GM23338 (cell line): ENCODE data around the gene HS3ST1. TPM values are rescaled to one million over a fixed set of nuclear protein-coding genes. Genes with fewer than 3 reads are reported as not detected.

ENCODE experiments used
- ATAC-seq: fragments of 200-7000 bp; cut with Tn5 transposase; 3 replicates; pipeline ENCODE4 v1.9.1; 2020
- DNase-seq: peaks from one replicate; pipeline ENCODE4 v3.0.0-alpha.2; 2015; ENCODE audit warnings: low spot score
- H2AFZ ChIP-seq: fragments of 200-600 bp; sonication (generic); 2 replicates; pipeline ENCODE4 v1.8.0; 2016; ENCODE audit warnings: antibody characterized with exemption, mild to moderate bottlenecking, moderate library complexity
- H3F3A ChIP-seq: fragments of 200-600 bp; sonication (generic); replicated peaks from 2 replicates; pipeline ENCODE4 v1.8.0; 2017; ENCODE audit warnings: antibody characterized with exemption, mixed run types, low read depth
- H3K27ac ChIP-seq: fragments of 200-600 bp; sonication (generic); 2 replicates; pipeline ENCODE4 v1.6.1; 2016; ENCODE audit warnings: low read depth
- H3K27me3 ChIP-seq: fragments of 200-600 bp; sonication (generic); 2 replicates; pipeline ENCODE4 v1.8.0; 2016; ENCODE audit warnings: mild to moderate bottlenecking, mixed run types, moderate library complexity; ENCODE audit not compliant: insufficient read depth
- H3K36me3 ChIP-seq: fragments of 200-600 bp; sonication (generic); 2 replicates; pipeline ENCODE4 v1.8.0; 2016; ENCODE audit warnings: mild to moderate bottlenecking; ENCODE audit not compliant: insufficient read depth
- H3K4me1 ChIP-seq: fragments of 200-600 bp; sonication (generic); 2 replicates; pipeline ENCODE4 v1.8.0; 2016; ENCODE audit warnings: mild to moderate bottlenecking, moderate library complexity; ENCODE audit not compliant: insufficient read depth
- H3K4me2 ChIP-seq: fragments of 200-600 bp; sonication (generic); 2 replicates; pipeline ENCODE4 v1.7.1; 2017; ENCODE audit warnings: mixed run types
- H3K4me3 ChIP-seq: fragments of 200-600 bp; sonication (generic); 2 replicates; pipeline ENCODE4 v1.6.1; 2016; ENCODE audit warnings: mixed run types
- H3K79me2 ChIP-seq: fragments of 200-600 bp; sonication (generic); replicated peaks from 2 replicates; pipeline ENCODE4 v1.8.0; 2017; ENCODE audit warnings: mild to moderate bottlenecking; ENCODE audit not compliant: insufficient read depth
- H3K9me2 ChIP-seq: fragments of 200-600 bp; sonication (generic); 2 replicates; pipeline ENCODE4 v1.8.0; 2017; ENCODE audit not compliant: insufficient read depth
- H4K20me1 ChIP-seq: fragments of 200-600 bp; sonication (generic); replicated peaks from 2 replicates; pipeline ENCODE4 v1.8.0; 2017; ENCODE audit warnings: mild to moderate bottlenecking; ENCODE audit not compliant: insufficient read depth
- H3K27ac Mint-ChIP-seq: 2 replicates; pipeline ENCODE4 v1.8.0; 2020; ENCODE audit warnings: inconsistent platforms, mild to moderate bottlenecking, moderate library complexity, mixed read lengths
- H3K27me3 Mint-ChIP-seq: 3 replicates; pipeline ENCODE4 v1.8.0; 2022; ENCODE audit warnings: low read depth, mild to moderate bottlenecking, moderate library complexity, mixed read lengths, inconsistent platforms; ENCODE audit not compliant: insufficient read depth, poor library complexity
- H3K36me3 Mint-ChIP-seq: 3 replicates; pipeline ENCODE4 v1.8.0; 2021; ENCODE audit warnings: low read depth, mild to moderate bottlenecking, inconsistent platforms, moderate library complexity, mixed read lengths
- H3K4me1 Mint-ChIP-seq: 3 replicates; pipeline ENCODE4 v1.8.0; 2020; ENCODE audit warnings: mild to moderate bottlenecking, inconsistent platforms, mixed read lengths
- H3K4me3 Mint-ChIP-seq: 3 replicates; pipeline ENCODE4 v1.8.0; 2021; ENCODE audit warnings: moderate library complexity, mild to moderate bottlenecking, inconsistent platforms, mixed read lengths
- H3K9me3 Mint-ChIP-seq: 3 replicates; pipeline ENCODE4 v1.8.0; 2020; ENCODE audit warnings: moderate library complexity, mild to moderate bottlenecking, inconsistent platforms, mixed read lengths
- CREB1 ChIP-seq: fragments of 250-450 bp; sonication (Bioruptor Pico); IDR thresholded peaks from 2 replicates; pipeline ENCODE4 v1.5.0; 2020; ENCODE audit warnings: low read depth, mild to moderate bottlenecking, moderate library complexity
- CTCF ChIP-seq, 2 experiments: fragments of 200-600 bp in 1 of 2; sonication (generic) in 1 of 2; conservative IDR thresholded peaks; 2 replicates each; pipeline versions ENCODE4 v1.5.1 to v1.6.1; 2016 to 2017; ENCODE audit warnings: antibody characterized with exemption in 2 of 2, low read depth in 2 of 2, mild to moderate bottlenecking in 2 of 2, moderate library complexity in 1 of 2
- EZH2 ChIP-seq: fragments of 200-600 bp; sonication (generic); IDR thresholded peaks from one replicate; pipeline ENCODE4 v1.8.0; 2017; ENCODE audit warnings: antibody characterized with exemption, mild to moderate bottlenecking, low read depth; ENCODE audit not compliant: unreplicated experiment
- EZH2phosphoT487 ChIP-seq: fragments of 200-600 bp; sonication (generic); IDR thresholded peaks from one replicate; pipeline ENCODE4 v1.8.1; 2018; ENCODE audit warnings: antibody characterized with exemption; ENCODE audit not compliant: unreplicated experiment
- JUNB ChIP-seq: IDR thresholded peaks from one replicate; pipeline ENCODE4 v1.6.1; 2016; ENCODE audit warnings: antibody characterized with exemption; ENCODE audit not compliant: unreplicated experiment
- NANOG ChIP-seq: IDR thresholded peaks from 2 replicates; pipeline ENCODE4 v1.6.1; 2016; ENCODE audit warnings: antibody characterized with exemption, borderline replicate concordance
- POLR2AphosphoS5 ChIP-seq: IDR thresholded peaks from 2 replicates; pipeline ENCODE4 v1.6.1; 2016; ENCODE audit warnings: antibody characterized with exemption, low read depth
- REST ChIP-seq: IDR thresholded peaks from one replicate; pipeline ENCODE4 v1.6.1; 2018; ENCODE audit warnings: antibody characterized with exemption; ENCODE audit not compliant: unreplicated experiment
- STAT1 ChIP-seq: IDR thresholded peaks from one replicate; pipeline ENCODE4 v1.6.1; 2016; ENCODE audit warnings: antibody characterized with exemption; ENCODE audit not compliant: unreplicated experiment
- ZNF114 ChIP-seq: fragments of 250-450 bp; sonication (Bioruptor Pico); IDR thresholded peaks from 2 replicates; pipeline ENCODE4 v1.5.0; 2020; ENCODE audit warnings: mild to moderate bottlenecking, moderate library complexity
- ZNF331 ChIP-seq: fragments of 250-450 bp; sonication (Bioruptor Pico); IDR thresholded peaks from 2 replicates; pipeline ENCODE4 v1.5.0; 2020; ENCODE audit warnings: low read depth, mild to moderate bottlenecking, moderate library complexity
- ZNF462 ChIP-seq: fragments of 250-450 bp; sonication (Bioruptor Pico); IDR thresholded peaks from 2 replicates; pipeline ENCODE4 v1.5.0; 2020; ENCODE audit warnings: mild to moderate bottlenecking, moderate library complexity
- polyA plus RNA-seq: library from polyadenylated mRNA; unstranded; fragments of >200 nt; fragmentation: Nextera tagmentation; extraction: Ambion mirVana; gene quantifications from 2 replicates; pipeline ENCODE4 v1.2.1, GENCODE V29; 2016
- total RNA-seq: library from RNA; depleted of rRNA; stranded (reverse); fragments of >200 nt; shearing (Covaris generic); gene quantifications from 2 replicates; pipeline ENCODE4 v1.2.3, GENCODE V29; 2014
- TF ChIP-seq, protein P1 (sequence below): IDR thresholded peaks from 2 replicates; pipeline ENCODE4 v1.6.1; 2016; ENCODE audit warnings: antibody characterized with exemption

Gene HS3ST1
- total and polyA plus RNA-seq, 2 experiments from 2014 or later: 0.94 to 1.3 TPM

GRCh38 chr4:11467931-11468330 lies 39.2 kb upstream of the HS3ST1 start:
- Histone ChIP-seq H3K27me3 (no peaks in the 10 kb centered on the region), H4K20me1 (no peaks in the 10 kb centered on the region; the same call in 1 of the 2 replicates), H3K4me2 (no peak overlapping the region), H3F3A (0 out of 2 replicates have a peak, but pooled peaks cover 6% of the 10 kb centered on the region), H3K4me3 (no peak overlapping the region), H3K36me3 (no peaks in the 10 kb centered on the region; the same call in 1 of the 2 replicates), H3K9me2 (no peaks in the 10 kb centered on the region), H3K27ac (no peak overlapping the region), H3K79me2 (no peaks in the 10 kb centered on the region), H3K4me1 (peaks cover 31% of the 10 kb centered on the region), H2AFZ (no peak overlapping the region)
- DNase-seq: no peak
- H3K36me3 Mint-ChIP-seq: no peaks in the 10 kb centered on the region
- H3K4me3 Mint-ChIP-seq: no peak overlapping the region
- H3K9me3 Mint-ChIP-seq: no peaks in the 10 kb centered on the region; the same call in 2 of the 3 replicates
- ATAC-seq: no peak
- H3K27me3 Mint-ChIP-seq: peaks cover 4% of the 10 kb centered on the region
- TF ChIP-seq ZNF114 (CRISPR knock-in tag) (no peak), JUNB (no peak), ZNF462 (CRISPR knock-in tag) (no peak), REST (no peak), CREB1 (CRISPR knock-in tag) (no peak), ZNF331 (CRISPR knock-in tag) (no peak), CTCF (conservative IDR thresholded peaks at IDR 0.05; ENCODE audit: low read depth in 2 of 2) (no peak), EZH2phosphoT487 (no peak), NANOG (no peak), EZH2 (no peak), POLR2AphosphoS5 (no peak), STAT1 (no peak)
- TF ChIP-seq, protein P1, sequence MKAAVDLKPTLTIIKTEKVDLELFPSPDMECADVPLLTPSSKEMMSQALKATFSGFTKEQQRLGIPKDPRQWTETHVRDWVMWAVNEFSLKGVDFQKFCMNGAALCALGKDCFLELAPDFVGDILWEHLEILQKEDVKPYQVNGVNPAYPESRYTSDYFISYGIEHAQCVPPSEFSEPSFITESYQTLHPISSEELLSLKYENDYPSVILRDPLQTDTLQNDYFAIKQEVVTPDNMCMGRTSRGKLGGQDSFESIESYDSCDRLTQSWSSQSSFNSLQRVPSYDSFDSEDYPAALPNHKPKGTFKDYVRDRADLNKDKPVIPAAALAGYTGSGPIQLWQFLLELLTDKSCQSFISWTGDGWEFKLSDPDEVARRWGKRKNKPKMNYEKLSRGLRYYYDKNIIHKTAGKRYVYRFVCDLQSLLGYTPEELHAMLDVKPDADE: no peak
- H3K27ac Mint-ChIP-seq: no peak overlapping the region
- H3K4me1 Mint-ChIP-seq: peaks cover 38% of the 10 kb centered on the region
